ENCODE data around the gene PRG2. TPM values are rescaled to one million over a fixed set of nuclear protein-coding genes. Genes with fewer than 3 reads are reported as not detected.

The PRG2 gene
- total RNA-seq, 4 donors from 2014 or later = not detected

DNA sequence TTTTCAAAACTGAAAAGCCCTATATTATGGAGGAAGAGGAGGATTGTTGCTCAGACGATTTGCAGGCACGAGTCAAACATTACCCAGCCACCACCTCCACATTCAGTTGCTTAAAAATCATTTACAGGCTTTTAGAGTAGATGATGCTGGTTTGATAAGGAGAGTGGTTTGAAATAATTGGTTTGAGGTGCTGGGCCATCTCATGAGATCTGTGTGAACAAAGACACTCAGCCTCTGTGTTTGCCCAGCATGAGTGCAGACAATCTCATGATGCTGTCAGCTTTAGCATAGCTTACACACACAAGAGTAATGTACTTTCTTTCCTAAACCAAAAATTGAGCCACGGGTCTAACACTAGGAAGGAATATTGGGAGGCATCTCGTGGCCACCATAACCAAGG, 32.2 kb upstream of the PRG2 start:
- ATAC-seq = no peak

GRCh38 chr11:57421805-57422204, 31.4 kb upstream of the PRG2 start:
- no peak for ATAC-seq
- peaks cover 0 to 12% of the 10 kb centered on the region in 2 donors for H3K36me3 ChIP-seq
- H3K9me3 ChIP-seq = no peaks in the 10 kb centered on the region
- in situ Hi-C loops (cut with MboI; ENCODE audit: low sequenced_read_pairs in 4 of 4) (no loop called here), intact Hi-C loops (cut with DNase I; ENCODE audit: low total_unique reads) (no loop called here)
- peaks cover 0 to 3% (median 0%) of the 10 kb centered on the region in 3 donors for H3K27me3 ChIP-seq
- peaks cover 23 to 29% of the 10 kb centered on the region in 2 donors for H3K4me1 ChIP-seq
- H3K27ac ChIP-seq = no peak overlapping the region
- TF ChIP-seq POLR2A (IDR thresholded peaks at IDR 0.05) = no peak
- H3K4me3 ChIP-seq = no peak overlapping the region
- no peak for DNase-seq

More for the DNA sequence above, 32.2 kb upstream of the PRG2 start:
- Histone ChIP-seq H3K27ac (no peak overlapping the region), H3K4me1 (peaks cover 32 to 38% of the 10 kb centered on the region in 2 donors), H3K9me3 (no peaks in the 10 kb centered on the region), H3K4me3 (no peak overlapping the region), H3K27me3 (peaks cover 0 to 3% (median 0%) of the 10 kb centered on the region in 3 donors), H3K36me3 (peaks cover 0 to 8% of the 10 kb centered on the region in 2 donors)
- TF ChIP-seq CTCF (IDR thresholded peaks at IDR 0.05 in 4 of 5, conservative IDR thresholded peaks at IDR 0.05 in 1 of 5) (no peak), POLR2A (IDR thresholded peaks at IDR 0.05) (no peak)
- DNase-seq = no peak
- in situ Hi-C loops (cut with MboI; ENCODE audit: low sequenced_read_pairs in 4 of 4) = no loop called here
- intact Hi-C loops (cut with DNase I; ENCODE audit: low total_unique reads) = no loop called here

- H3K27ac ChIP-seq = no peak overlapping the region
- H3K27me3 ChIP-seq = peaks cover 0 to 3% (median 0%) of the 10 kb centered on the region in 3 donors
- in situ Hi-C loops (cut with MboI; ENCODE audit: low sequenced_read_pairs in 4 of 4) = no loop called here
- H3K4me1 ChIP-seq = peaks cover 16 to 23% of the 10 kb centered on the region in 2 donors
- intact Hi-C loops (cut with DNase I; ENCODE audit: low total_unique reads) = no loop called here
- TF ChIP-seq CTCF (IDR thresholded peaks at IDR 0.05 in 4 of 5, conservative IDR thresholded peaks at IDR 0.05 in 1 of 5) (no peak), POLR2A (IDR thresholded peaks at IDR 0.05) (no peak)
- peaks cover 0 to 12% of the 10 kb centered on the region in 2 donors for H3K36me3 ChIP-seq
- no peak for ATAC-seq
- no peak for DNase-seq
- H3K4me3 ChIP-seq = no peak overlapping the region
- H3K9me3 ChIP-seq = no peaks in the 10 kb centered on the region
Measured at GRCh38 chr11:57421066-57421465, 30.6 kb upstream of the PRG2 start.

GRCh38 chr11:57419146-57419545, 28.7 kb upstream of the PRG2 start:
- peaks cover 5 to 6% of the 10 kb centered on the region in 2 donors for H3K4me1 ChIP-seq
- intact Hi-C loops (cut with DNase I; ENCODE audit: low total_unique reads) = no loop called here
- ATAC-seq (no peak), DNase-seq (no peak)
- H3K4me3 ChIP-seq = no peak overlapping the region
- H3K27ac ChIP-seq = no peak overlapping the region
- H3K9me3 ChIP-seq = no peaks in the 10 kb centered on the region
- peaks cover 0 to 17% of the 10 kb centered on the region in 2 donors for H3K36me3 ChIP-seq
- TF ChIP-seq POLR2A (IDR thresholded peaks at IDR 0.05) (no peak), CTCF (IDR thresholded peaks at IDR 0.05 in 4 of 5, conservative IDR thresholded peaks at IDR 0.05 in 1 of 5) (no peak)
- H3K27me3 ChIP-seq = no peaks in the 10 kb centered on the region
- in situ Hi-C loops (cut with MboI; ENCODE audit: low sequenced_read_pairs in 4 of 4) = no loop called here

- DNase-seq (no peak), ATAC-seq (no peak)
- intact Hi-C loops (cut with DNase I; ENCODE audit: low total_unique reads) = no loop called here
- TF ChIP-seq POLR2A (IDR thresholded peaks at IDR 0.05) = no peak
- no peak for TF ChIP-seq CTCF (IDR thresholded peaks at IDR 0.05 in 4 of 5, conservative IDR thresholded peaks at IDR 0.05 in 1 of 5)
- H3K36me3 ChIP-seq = peaks cover 0 to 24% of the 10 kb centered on the region in 2 donors
- no peaks in the 10 kb centered on the region for H3K9me3 ChIP-seq
- H3K4me1 ChIP-seq = peaks cover 0 to 2% of the 10 kb centered on the region in 2 donors
- in situ Hi-C loops (cut with MboI; ENCODE audit: low sequenced_read_pairs in 4 of 4) = no loop called here
- H3K4me3 ChIP-seq = no peak overlapping the region
- no peak overlapping the region for H3K27ac ChIP-seq
- no peaks in the 10 kb centered on the region for H3K27me3 ChIP-seq
Measured at GRCh38 chr11:57418131-57418530, 27.7 kb upstream of the PRG2 start.
